Astrocyte of the cerebellum (primary cell): ENCODE results near the gene ACSF3.

Experiments
- DNase-seq: peaks from one replicate; pipeline ENCODE4 v3.0.0-alpha.2; 2011; ENCODE audit warnings: low read depth
- H3K4me3 ChIP-seq: 2 replicates; pipeline ENCODE4 v1.5.1; 2011; ENCODE audit warnings: mild to moderate bottlenecking, low read depth, low read length, moderate library complexity
- CTCF ChIP-seq: IDR thresholded peaks from 2 replicates; pipeline ENCODE4 v1.5.1; 2012; ENCODE audit warnings: low read length, low read depth, moderate library complexity, mild to moderate bottlenecking; ENCODE audit errors: missing control alignments
- in situ Hi-C: cut with HindIII; loops from 2 replicates; pipeline ENCODE4 v1.10.0; 2017; ENCODE audit warnings: low sequenced_read_pairs

The ACSF3 gene

DNA sequence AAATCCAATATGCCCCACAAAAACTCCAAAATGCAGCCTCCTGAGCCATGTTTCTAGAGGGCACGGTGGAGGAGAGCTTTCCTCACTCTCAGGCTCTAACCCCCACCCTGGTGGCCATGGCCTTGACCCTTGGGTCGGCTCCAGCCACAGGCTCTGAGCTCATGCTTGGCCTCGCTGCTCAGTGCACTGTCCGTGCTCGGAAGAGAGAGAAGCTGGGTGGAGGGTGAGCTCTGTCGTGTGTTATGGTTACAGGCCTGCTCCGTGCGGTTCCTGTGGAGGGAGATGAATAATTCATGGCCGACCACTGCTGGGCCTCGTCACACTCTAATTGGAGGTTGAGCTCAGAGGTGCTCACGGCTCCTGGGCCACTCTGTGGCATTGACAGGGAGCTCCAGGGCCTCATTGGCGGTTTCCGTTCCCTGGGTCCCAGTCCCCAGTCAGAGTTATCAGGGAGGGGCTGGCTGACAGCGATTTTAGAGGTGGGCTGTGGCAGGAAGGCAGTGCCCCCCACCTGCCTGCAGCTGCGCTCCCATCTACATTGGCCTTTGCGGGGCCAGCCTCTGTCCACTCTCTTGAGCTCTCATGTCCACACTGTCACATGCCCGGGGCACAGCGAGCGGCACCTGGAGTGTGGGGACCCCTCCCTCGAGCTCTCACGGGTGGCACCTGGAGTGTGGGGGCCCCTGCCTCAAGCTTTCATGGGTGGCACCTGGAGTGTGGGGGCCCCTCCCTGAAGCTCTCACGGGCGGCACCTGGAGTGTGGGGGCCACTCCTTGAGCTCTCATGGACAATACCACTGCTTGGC is 24.9 kb downstream of the ACSF3 start:
- TF ChIP-seq CTCF = no peak
- DNase-seq = peak; percentile 46
- in situ Hi-C loops = loop anchor here (5.0 kb wide), 1 partner anchor 84 kb away; the partner anchor contains the start of gene SLC22A31
- H3K4me3 ChIP-seq = no peak overlapping the region

GRCh38 chr16:89119166-89119621 is 25.5 kb downstream of the ACSF3 start:
- no peak overlapping the region for H3K4me3 ChIP-seq
- DNase-seq = no peak
- TF ChIP-seq CTCF = no peak
- in situ Hi-C loops = loop anchor here (5.0 kb wide), 1 partner anchor 83 kb away; the partner anchor contains the start of gene SLC22A31

GRCh38 chr16:89119661-89120141 is 26.0 kb downstream of the ACSF3 start:
- no peak overlapping the region for H3K4me3 ChIP-seq
- TF ChIP-seq CTCF = no peak
- no peak for DNase-seq
- in situ Hi-C loops = loop anchor here (5.0 kb wide), 1 partner anchor 83 kb away; the partner anchor contains the start of gene SLC22A31

- no peak for DNase-seq
- no peak for TF ChIP-seq CTCF
- H3K4me3 ChIP-seq = no peak overlapping the region
- in situ Hi-C loops = no loop called here
Observed at GRCh38 chr16:89120281-89120680, 26.6 kb downstream of the ACSF3 start.

DNA sequence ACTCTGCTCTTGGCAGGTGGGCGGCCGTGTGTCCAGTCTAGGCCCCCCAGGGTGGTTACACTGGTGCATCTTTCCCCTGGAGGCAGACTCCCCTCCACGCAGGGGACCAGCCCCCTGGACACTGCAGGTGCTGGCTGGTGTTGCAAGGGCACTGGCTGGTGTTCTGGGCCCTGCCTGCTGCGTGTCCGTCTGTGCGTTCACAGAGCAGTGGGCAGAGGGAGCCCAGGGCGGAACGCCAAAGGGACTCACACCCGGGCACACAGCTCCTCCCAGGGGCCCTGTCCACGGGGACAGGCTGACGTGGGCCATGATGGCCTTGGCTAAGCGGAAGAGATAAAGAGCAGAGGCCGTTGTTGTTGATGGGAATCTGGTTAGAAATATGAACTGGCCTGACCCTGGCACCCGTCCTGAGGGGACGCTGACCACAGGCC is 27.3 kb downstream of the ACSF3 start:
- H3K4me3 ChIP-seq = no peak overlapping the region
- in situ Hi-C loops = no loop called here
- no peak for DNase-seq

More for the DNA sequence above, 27.3 kb downstream of the ACSF3 start:
- no peak for TF ChIP-seq CTCF
